ENCODE data around the gene KIF6.

DNA sequence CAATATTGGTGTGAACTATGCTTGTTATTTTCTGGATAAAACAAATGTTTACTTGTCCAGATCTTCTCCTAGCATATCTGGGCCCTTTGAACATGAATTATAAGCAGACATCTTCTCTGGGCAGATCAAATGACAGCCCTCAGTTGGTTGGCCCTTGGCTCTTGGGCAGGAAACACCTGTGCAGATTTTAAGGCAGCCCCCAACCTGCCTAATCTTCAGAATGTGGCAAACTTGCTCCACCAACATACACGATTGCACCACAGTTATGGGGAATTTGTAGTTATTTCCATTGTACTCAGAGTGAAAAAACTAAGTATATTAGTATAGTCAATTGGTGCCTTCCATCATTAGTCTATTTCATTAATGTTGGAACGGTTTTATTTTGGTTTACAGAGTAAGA, 307.8 kb downstream of the KIF6 start:
- TF ChIP-seq, protein P1, sequence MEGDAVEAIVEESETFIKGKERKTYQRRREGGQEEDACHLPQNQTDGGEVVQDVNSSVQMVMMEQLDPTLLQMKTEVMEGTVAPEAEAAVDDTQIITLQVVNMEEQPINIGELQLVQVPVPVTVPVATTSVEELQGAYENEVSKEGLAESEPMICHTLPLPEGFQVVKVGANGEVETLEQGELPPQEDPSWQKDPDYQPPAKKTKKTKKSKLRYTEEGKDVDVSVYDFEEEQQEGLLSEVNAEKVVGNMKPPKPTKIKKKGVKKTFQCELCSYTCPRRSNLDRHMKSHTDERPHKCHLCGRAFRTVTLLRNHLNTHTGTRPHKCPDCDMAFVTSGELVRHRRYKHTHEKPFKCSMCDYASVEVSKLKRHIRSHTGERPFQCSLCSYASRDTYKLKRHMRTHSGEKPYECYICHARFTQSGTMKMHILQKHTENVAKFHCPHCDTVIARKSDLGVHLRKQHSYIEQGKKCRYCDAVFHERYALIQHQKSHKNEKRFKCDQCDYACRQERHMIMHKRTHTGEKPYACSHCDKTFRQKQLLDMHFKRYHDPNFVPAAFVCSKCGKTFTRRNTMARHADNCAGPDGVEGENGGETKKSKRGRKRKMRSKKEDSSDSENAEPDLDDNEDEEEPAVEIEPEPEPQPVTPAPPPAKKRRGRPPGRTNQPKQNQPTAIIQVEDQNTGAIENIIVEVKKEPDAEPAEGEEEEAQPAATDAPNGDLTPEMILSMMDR (IDR thresholded peaks at IDR 0.05) = no peak
- no peak for TF ChIP-seq EZH2 (IDR thresholded peaks at IDR 0.05; ENCODE audit: borderline replicate concordance, insufficient read depth, low read depth, low read length, poor library complexity, severe bottlenecking)

Data from B cell (primary cell).